Thyroid gland (tissue), 4 donors: ENCODE data around the gene FAIM2.

Experiments
- CTCF ChIP-seq, 6 experiments: fragments of 200-600 bp in 3 of 6; fragments of 450-650 bp in 3 of 6; sonication (generic) in 3 of 6; IDR thresholded peaks; one replicate each; pipeline ENCODE4 v1.5.1; 2016 to 2019; ENCODE audit warnings: antibody characterized with exemption in 6 of 6, mild to moderate bottlenecking in 2 of 6, inconsistent platforms in 1 of 6, moderate library complexity in 1 of 6
- POLR2A ChIP-seq, 2 donors: fragments of 450-650 bp; IDR thresholded peaks; one replicate each; pipeline ENCODE4 v1.6.1; 2017; ENCODE audit warnings: antibody characterized with exemption in 2 of 2, mild to moderate bottlenecking in 2 of 2, moderate library complexity in 1 of 2

DNA sequence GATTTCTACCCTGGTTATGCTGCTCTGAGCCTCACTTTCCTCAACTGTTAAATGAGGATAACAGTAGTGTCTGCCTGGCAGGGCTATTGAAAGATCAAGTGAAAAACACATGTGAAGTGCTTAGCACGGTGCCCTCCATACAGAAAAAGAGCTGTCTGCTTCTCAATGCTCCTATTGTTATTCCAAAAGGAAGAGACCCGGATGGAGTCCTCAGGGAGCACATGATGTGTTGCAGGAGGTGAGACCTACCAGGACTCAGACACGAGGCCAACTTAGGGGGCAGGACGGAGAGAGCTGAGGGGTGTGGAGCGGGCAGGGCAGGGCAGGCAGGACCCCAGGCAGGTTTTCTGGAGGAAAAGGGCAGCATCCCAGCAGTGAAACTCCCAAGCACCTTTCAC is 8.9 kb downstream of the FAIM2 start:
- TF ChIP-seq POLR2A (IDR thresholded peaks at IDR 0.05) (no peak), CTCF (IDR thresholded peaks at IDR 0.05) (no peak)
